ENCODE data around the gene SLC7A1.
A peak's percentile ranks its signal among the peaks of the same experiment; 100 is the strongest.

Gene SLC7A1

DNA sequence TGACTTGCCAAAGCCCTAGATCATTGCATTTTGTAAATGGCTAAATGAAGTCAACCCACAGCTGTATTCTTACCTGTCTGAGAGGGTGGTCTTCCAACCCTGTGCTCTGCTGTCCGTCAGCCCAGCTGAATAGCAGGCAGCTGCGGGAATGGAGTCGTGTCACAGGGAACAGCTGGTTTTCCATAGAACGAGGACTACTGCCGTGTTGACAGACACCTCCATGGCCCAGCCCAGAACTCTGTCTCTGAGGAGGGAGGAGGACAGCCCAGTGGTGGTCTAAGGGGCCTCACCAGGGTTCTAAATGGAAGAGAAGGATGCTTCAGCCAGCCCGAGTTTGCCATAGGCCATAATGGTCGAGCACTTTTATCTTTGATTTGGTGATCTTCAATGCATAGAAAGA, 110.7 kb downstream of the SLC7A1 start:
- DNase-seq: no peak

DNA sequence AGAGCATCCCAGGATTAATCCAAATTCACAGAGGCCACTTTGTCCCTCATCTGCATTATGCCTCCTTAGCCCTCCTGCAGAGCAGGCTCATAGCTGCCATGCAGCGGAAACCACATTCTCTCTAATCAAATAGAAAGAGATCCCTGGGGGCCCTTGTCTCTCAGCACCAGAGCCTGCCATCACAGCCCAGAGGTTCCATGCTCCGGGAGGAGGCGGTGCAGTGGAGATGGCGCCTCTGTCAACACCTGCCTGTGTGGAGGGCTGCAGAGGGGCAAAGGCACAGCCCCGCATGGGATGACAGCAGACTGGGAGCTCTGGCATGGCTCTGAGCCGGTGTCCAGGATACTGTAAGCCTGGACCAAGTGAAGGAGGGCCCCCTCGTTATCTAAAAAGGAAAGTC, 111.3 kb downstream of the SLC7A1 start:
- DNase-seq: no peak

DNA sequence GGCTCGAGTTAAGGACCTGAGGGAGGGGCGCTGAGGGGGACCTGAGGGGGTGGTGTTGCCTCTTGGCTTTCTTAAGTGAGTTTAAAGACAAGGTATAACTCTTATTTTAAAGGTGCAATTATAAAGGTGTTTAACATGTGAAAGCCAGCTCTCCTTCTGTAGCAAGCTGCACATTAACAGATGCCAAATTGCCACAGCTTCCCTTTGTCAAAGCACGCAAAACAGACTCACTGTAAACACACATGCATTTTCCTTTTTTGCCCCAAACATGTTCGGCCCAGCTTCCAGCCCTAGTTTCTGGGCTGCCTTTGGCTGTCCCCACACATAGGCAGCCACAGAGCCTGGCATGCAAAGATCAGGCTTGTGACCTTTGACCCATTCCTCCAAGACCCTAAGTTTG, 111.9 kb downstream of the SLC7A1 start:
- no peak for DNase-seq

DNA sequence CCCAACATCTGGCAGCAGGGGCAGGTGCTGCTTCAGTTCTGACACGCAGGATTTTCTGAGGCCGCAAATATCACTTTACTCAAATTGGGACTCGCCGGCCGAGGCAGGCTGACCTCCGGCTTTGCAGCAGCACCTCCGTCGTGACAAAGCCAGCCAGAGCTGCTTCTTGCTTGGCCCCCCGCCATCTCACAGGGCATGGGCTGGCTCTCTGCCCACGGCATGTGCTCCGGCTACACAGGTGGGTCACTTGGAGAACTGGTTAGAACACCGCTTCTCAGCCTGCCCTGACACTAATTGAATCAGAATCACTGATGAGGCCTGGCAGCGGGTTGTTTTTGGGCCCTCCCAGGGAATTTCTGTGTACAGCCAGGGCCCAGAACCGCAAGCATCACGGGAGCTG, 112.3 kb downstream of the SLC7A1 start:
- DNase-seq: no peak

DNA sequence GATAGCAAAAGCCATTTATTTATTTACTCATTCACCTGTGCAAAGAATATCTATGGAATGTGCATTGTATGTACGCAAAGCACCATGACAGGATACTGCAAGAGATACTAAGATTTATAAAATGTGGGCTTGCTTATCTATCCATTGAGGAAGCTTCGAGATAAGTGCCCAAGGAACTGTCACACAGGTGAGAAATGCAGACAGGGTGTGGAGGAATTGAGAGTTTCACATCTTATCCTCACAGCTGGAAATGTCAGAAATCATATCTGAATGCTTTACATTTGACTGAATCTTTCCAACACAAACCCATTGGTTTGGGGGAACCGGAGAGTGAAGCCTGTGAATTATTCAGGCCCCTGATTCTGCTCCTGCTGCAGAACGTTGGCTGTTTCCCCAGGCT, 113.0 kb downstream of the SLC7A1 start:
- DNase-seq: no peak

DNA sequence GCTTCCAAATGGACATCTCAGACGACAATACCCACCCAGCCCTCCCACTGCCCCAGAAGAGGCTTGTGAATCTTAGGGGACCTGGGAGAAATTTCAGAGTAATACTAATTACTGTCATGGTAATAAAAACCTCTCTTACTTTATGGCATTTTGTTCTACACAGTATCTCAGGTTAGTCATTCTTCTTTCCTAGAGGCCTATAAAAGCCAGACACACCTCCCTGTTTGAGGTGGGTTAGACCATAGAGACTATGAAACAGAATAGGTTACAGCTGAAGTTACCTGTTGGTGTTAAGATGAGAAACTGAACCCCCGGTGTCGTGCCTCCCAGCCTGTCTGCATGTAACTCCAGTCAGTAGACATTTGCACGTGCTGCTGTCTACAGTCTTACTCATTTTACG, 113.9 kb downstream of the SLC7A1 start:
- no peak for DNase-seq

DNA sequence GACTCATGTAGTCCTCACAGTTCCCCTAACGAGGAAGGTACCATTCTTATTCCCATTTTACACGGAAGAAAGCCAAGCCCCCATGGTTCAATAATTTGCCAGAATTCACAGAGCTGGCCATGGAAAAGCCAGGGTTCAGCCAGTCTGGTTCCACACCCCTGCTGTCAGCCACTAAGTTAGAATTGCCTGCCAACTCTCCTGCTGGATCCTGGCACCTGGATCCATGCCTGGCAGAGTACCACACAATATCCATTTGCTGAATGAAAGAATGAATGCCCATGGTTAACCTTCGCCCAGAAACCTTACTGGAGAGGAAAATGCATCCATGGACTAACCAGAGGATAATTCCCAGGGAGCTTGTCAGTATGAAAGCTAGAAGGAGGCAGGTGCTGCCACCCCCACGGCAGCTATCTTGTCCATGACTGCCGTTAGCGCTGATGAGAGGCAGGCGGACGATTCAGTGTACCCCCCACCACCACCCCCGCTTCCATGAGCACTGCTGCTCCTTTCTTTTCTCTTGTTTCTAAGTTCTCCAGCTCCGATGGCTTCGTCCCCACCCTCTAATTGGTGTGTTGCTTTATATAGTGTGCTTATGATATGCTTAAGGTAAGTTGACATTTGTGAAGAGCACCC, 114.5 kb downstream of the SLC7A1 start:
- DNase-seq: peak; percentile 47

DNA sequence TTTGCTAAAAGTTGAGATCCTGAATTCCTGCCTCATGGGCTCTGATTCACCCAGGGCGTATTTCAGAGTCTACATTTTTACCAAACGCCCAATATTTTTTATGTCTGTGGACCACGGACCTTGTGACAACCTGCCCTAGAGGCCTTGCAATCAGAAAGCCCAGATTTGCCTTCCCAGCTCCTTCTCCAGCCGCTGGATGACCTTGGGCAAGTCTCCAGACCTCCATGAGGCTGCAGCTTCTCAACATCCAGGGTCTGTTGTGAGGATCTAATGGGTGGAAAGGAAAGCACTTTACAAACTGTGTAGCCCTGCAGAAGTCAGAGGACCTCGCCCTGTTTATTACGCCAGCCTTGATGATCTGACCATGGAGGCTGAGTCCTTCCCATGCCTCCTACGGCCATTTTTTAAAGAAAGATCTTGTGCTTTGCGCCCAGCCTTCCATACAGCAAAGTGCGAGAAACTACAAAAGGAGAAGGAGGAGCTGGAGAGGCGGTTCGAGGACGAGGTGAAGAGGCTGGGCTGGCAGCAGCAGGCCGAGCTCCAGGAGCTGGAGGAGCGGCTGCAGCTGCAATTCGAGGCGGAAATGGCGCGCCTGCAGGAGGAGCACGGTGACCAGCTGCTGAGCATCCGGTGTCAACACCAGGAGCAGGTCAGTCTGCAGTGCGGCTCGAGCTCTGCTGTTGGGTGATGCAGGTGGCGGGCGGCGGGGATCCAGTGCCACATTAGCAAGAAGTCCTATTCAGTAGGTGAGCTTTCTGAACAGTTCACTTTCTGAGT, 115.6 kb downstream of the SLC7A1 start:
- DNase-seq: no peak

DNA sequence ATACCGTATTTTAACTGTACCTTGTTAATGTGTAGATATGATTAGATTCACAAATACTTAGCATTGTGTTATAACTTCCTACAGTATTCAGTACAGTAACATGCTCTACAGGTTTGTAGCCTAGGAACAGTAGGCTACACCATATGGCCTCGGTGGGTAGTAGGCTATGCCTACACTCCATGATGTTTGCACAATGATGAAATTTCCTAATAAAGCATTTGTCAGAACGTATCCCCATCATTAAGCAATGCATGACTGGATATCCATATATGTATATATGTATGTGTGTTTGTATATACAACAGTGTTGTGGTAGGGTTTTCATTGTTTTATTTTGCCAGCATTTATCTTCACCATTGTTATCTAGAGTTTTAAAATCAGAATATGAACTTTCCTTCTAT, 119.4 kb downstream of the SLC7A1 start:
- no peak for DNase-seq

DNA sequence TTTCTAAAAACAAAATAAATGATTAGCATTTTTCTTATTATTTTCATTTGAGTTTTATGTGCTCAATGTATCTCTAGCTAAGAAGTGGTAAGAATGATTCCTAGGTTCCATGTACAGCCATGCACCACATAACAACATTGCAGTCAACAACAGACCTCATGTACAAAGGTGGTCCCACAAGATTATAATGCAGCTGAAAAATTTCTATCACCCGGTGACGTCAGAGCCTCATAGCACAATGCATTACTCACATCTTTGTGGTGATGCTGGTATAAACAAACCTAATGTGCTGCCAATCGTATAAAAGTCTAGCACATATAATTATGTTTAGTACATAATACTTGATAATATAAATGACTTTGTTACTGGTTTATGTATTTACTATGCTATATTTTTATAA, 120.5 kb downstream of the SLC7A1 start:
- DNase-seq: no peak

DNA sequence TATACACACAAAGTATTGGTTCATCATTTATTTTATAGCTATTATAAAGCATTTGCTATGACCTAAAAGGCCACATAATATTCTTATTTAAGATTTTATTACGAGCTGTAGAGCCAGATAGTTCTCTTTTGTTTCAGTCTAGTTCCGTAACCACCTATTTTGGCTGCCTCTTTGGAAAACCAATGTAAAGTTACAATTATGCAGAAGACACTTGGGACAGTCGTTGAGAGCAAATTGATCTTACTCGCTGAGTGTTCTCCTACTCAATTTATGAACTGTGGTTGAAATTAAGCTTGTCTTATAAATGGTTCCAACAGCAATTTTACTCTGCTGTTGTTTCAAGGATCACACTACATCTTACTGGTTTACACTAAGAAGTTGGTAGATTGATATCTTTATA, 122.3 kb downstream of the SLC7A1 start:
- DNase-seq: no peak

DNA sequence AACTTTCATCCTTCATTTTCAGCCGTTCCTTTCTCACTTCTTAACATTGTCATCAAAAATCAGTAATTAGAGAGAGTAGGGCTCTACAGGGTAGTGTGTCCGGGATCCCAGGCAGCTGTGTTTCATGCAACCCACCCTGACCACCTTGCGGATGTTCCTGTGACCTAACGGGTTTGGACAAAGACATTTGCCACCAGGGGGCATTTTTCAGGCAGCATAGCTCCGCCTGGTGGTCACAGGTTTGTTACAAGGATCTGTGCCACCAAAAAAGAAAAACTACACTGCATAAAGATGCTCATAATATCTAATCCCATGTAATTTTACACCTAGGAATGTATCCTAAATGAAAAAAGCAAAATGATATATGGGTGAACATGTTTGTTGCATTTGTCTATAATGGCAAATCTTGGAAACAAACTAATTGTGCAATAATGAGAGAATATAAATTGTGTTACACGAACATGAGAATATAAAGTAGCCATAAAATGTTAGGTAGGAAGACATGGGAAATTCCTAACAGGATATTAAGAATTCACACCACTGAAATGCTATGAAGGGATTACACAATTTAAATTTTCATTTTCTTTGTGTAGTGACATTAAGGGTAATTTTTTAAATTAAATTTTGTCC, 123.0 kb downstream of the SLC7A1 start:
- peak; percentile 16 for DNase-seq

DNA sequence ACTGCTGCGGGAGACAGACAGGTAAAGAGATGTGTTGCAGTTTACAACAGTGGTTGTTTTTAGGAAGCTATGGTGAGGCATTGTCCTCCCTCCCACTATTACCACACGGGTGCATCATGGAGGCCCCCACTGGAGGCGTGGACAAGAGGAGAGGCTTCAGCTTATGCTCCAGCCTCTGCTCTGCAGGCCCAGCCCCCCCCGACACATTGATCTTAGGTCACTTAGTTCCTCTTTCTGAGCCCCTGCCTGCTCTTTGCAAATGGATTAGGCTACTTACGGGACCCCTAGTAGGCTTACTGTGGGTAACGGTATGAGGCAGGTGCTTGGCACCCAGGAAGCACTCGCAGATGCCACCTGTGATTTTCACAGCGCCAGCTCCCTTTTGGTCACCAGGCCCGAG, 123.9 kb downstream of the SLC7A1 start:
- no peak for DNase-seq

DNA sequence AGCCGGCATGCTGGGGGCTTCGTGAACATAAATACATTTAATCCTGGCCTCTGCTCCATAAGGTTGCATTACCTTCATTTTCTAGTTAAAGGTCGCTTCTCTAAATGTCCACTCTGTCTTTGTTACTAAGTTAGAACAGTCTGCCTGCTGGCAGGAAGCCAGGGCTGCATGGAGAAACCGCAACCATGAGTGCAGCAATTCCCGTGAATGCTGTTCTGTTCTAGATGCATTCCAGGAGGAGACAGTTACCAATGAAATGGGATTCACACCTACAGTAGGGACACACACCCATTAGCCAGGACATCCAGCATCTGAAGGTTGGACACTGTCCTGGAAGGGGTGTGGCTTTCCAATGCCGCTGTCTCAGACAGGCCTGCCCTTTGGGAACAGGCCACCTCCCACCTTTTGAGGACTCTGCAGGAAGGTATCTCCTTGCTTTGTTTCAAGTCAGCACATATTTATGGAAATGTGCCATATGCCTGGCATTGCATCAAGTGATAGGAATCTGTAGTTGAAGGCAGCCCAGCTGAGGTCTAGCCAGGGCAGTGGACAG, 129.7 kb downstream of the SLC7A1 start:
- DNase-seq: no peak

DNA sequence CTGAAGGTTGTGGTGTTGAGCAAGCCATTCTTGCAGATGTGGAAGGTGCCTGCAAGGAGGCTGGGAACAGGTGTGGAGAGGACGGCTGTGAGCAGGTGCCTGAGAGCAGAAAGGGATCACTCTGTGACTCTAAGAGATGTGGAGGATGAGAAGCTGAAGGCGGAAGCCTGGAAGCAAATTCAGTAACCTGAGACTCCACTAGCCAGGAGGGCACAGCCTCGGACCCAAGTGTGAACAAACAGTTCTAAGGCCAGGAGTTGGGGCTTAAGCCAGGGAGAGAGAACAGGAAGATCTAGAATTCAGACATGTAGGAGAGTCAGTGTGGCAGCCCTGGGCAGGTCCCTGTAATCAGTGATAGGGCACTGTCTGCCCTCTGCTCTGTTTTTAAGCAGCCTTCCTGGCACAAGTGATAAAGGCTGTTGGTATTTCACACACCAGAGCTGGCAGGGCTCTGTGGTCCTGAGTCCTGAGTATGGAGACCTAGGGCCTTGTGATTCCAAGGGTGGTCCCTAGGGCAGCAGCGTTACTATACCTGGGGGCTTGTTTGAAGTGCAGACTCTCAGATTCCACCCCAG, 131.3 kb downstream of the SLC7A1 start:
- no peak for DNase-seq

DNA sequence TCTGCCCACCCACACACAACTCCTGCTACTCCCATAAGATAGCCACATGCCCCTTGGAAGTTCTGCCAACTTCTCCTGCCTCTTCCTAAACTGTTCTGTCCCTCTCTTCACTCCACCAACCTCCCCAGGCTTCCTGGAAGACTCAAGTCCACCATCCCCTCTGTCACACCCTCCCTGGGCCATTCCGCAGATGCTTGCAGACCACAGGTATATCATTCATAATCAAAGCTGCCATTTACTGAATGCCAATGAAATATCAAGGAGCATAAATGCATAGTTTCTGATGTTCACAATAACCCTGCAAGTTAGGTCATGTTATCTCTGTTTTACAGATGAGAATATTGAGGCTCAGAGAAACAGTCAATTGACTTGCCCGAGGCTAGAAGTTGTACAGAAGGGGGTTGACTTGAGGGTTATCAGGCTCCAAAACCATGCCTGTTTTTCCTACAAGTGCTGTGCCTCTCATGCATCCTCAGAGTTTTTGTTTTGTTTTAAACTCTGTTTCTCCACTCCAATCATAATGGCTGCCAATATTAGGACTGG, 135.6 kb downstream of the SLC7A1 start:
- DNase-seq: no peak

Data from NCI-H1092 treated with DMSO at 0.1 percent for 48 hours (cell line).